HS-5 (cell line): ENCODE results near the gene SGTA.
"Not testable (repeated sequence)": the region's sequence is repeated elsewhere in the genome, so short reads cannot be mapped to it uniquely, and the experiment has no call there.

Source experiments
- DNase-seq: peaks from one replicate; pipeline ENCODE4 v3.0.0-alpha.2; 2012; ENCODE audit warnings: low read depth

Gene SGTA

DNA sequence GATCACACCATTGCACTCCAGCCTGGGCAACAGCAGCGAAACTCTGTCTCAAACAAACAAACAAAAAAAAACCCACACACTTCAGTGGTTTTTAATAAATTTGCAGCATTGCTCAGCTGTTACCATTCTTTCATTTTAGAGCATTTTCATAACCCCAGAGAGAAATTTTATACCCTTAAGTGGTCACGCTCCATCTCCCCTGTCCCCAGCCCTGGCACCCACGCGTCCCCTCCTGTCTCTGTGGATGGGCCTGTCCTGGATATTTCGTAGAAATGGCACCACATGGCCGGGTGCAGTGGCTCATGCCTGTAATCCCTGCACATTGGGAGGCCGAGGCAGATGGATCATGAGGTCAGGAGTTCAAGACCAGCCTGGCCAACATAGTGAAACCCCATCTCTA lies 10.1 kb upstream of the SGTA start:
- DNase-seq, result no peak

- DNase-seq, result not testable (repeated sequence)
Measured at GRCh38 chr19:2792666-2793065, 9.6 kb upstream of the SGTA start.

DNA sequence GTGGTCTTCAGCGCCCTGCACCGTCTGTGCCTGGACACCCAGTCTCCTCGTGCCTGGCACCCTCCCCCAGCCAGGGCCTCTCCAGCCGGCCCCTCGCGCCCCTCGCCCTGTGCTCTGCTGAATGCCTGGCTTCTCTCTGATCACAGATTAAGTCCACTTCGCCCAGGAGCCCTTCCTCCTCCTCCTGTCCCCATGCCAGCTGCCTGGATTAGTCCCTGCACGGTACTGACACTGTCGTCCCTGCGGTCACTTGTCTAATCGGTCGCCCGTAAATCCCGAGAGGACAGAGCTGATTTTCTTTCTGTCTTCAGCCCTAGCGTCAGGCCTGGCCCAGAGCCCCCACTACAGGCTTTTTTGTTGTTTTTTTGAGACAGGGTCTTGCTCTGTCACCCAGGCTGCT lies 8.8 kb upstream of the SGTA start:
- DNase-seq, result no peak

GRCh38 chr19:2791440-2791839 lies 8.4 kb upstream of the SGTA start:
- no peak for DNase-seq

DNA sequence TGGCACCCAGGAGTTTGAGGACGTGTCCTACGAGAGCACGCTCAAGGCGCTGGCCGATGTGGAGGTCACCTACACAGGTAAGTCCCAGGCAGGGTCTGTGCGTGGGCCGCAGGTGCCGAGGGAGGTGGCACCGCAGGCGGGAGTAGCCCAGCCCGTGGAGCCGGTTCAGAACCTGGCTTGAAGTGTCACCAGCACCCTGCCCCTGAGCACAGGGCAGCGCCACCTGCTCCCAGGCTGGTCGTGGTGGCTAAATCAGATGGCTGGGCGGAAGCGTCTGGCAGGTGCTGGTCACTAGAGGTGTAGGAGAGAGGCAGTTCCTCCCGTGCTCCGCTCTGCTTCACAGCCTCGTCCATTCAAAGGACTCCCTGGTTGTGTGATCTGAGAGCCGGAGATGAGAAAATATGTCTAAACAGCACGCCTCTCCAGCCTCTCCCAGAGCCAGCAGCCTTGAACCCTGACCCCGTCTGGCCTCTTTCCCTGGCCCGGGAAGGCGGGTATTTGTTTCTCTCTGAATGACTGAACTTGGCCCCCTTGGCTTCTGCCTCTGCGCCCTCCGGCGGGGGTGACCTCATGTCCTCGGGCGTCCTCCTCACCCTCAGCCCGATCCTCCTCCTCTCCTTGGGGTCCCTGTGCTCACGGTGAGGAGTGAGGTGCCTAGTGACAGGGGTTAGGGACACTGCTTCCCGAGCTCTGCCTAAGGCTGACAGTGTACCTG lies 7.6 kb upstream of the SGTA start:
- no peak for DNase-seq

- no peak for DNase-seq
Measured at GRCh38 chr19:2790194-2790556, 7.1 kb upstream of the SGTA start.

DNA sequence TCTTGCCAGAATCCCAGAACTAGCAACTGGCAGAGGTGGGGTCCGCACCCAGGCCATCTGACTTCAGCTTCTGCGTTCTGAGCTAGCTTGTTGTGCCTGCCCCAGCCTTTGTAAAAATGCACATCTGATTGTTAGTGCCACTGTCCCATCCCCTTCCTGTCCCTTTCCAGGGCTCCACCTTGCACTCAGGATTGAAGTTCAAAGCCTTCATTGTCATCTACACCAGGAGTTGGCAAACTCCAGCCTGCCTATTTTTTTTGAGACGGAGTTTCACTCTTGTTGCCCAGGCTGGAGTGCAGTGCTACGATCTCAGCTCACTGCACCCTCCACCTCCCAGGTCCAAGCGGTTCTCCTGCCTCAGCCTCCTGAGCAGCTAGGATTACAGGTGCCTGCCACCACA lies 5.2 kb upstream of the SGTA start:
- DNase-seq, result no peak

DNA sequence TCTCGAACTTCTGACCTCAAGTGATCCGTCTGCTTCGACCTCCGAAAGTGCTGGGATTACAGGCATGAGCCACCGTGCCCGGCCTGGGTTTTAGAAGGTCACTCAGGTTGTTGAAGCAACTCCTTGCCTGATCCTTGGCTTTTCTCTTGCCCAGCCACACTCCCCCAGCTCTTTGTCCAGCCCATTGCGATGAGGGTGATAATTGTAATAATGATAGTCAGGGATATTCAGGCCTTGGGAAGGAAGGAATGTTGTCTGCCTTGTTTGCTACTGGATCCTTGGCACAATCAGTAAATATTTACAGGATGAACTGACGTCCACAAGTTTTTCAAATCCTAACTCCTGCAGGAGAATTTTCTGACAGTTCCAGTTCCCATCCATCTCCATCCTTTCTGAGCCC lies 4.0 kb upstream of the SGTA start:
- no peak for DNase-seq

GRCh38 chr19:2785244-2785997 lies 2.3 kb upstream of the SGTA start, which contains the start of gene THOP1:
Gene THOP1, plus strand, starts transcription at chr19:2785503. Its CDS starts 160 bp downstream, at chr19:2785663.
- DNase-seq, result peak; percentile 92

DNA sequence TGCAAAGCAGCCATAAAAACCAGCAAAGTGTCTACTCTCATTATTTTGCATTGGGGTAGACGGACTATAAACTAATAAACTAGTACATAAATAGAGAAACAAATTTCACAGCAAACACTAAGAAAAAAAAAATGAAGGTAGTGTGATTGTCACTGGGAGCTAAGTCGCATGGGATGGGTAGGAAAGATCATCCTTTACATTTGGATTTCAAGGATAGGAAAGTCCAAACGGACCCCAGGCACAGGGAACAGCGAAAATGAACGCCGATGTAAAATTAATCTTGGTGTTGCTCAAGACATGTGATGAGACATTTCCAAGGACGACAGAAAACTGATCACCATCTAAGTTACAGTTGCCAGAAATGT lies 690 bp upstream of the SGTA start:
- DNase-seq, result no peak

DNA sequence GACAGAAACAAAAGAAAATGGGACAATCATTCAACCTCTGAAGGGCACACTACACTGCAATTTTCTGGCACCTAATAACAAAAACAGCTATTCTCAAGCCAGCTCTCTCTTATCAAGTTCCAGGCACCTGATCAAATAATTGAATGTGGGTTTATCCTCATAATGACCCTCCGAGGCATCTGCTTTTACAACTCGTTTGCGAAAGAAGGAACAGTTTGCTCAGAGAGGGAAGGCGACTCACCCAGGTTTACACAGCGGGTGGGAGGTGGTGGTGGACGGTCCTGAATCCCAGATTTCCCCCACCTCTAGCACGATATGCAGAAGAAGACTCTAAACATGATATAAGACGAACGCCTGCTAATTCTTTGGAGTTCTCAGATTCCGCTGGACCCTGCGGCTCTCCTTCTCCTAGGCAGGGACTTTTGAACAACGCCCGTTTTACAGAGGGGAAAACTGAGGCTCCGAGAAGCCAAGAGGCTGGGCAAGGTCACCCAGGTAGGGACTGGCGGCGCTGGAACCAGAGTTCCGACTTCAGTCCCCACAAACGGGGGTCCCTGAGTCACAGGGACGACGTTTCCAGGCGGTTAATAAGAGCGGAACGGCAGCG lies 641 bp downstream of the SGTA start:
- no peak for DNase-seq

GRCh38 chr19:2780284-2780683 lies 2.8 kb downstream of the SGTA start:
- no peak for DNase-seq

DNA sequence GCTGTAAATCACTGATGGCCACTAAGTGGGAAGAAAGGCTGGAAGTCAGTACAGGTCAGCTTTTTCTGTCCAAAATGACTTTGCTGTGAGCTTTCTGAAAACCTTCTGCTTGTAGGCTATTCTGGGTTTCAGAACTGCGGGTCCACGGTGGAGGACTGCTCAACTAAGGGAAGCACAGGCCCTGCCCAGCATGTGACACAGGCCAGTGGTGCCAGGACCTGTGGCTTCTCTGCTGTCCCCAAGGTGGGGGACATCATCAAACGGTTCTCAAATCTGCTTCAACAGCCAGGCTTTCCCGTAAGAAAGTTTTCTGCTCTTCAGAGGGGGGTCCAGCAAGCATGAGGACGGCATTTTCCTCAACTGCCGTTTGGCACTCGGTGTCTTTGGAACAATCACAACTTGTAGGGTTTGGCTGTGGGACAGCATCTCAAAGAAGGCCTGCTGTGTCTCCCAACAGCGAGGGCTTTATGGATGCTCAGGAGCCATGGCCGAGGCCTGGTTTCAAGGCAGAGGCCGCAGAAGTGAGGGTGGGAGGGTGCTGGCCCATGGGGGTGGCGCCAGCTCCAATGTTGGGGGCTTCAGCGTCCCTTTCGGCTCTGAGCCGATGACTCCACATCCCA lies 3.8 kb downstream of the SGTA start:
- no peak for DNase-seq

GRCh38 chr19:2777952-2778683 lies 5.0 kb downstream of the SGTA start:
- no peak for DNase-seq

GRCh38 chr19:2775556-2776430 lies 7.3 kb downstream of the SGTA start:
- no peak for DNase-seq

DNA sequence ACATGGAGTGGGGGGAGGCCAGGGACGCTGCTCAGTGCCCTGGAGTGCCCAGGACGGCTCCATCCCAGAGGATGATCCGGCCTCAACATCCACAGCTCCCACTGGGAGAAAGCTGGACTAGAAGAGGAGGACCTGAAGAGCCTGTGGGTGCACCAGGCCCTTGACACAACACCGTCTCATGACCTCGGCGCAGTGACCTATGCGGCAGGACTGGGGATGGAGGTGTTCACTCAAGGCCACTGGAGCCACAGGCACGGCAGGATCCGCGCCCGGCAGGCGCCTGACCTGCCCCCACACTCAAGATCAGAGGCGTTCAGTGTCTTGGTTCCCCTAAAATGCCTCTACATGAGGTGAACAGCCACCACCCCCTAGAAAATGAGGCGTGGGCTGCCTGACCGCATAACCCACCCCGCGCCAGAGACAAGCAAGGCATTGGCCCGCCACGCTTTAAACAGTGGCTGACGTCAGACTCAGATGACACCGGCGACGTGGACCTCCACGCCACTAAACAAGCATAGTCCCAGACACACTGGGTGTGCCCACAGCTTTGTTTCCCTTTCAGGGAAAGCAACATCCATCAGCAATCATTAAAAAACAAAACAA lies 8.0 kb downstream of the SGTA start:
- no peak for DNase-seq

DNA sequence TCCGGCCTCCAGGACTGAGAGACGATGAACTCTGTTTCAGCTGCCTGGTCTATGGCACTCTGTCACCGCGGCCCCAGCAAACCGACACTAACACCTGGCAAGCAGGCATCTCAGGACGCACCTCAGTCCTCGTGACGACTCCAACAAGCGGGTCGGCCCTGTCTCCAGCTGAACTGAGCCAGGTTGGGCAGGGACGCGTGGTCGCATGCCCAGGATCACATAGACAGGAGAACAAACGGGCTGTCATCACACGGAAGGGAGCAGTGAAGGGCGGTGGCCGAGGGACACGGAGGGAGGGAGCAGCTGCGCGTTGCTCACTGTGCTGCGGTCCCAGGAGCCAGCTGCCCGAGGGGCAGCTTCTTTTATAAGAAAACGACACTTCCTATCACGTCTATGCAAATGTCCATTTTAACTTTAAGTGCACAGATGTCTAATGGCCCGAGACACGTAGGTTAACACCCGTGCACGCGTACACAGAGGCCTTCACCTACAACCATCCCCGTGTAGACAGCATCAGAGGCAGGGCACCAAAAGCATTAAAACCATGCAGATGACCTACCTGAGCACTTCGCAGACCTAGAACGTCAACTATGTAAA lies 8.9 kb downstream of the SGTA start:
- no peak for DNase-seq

DNA sequence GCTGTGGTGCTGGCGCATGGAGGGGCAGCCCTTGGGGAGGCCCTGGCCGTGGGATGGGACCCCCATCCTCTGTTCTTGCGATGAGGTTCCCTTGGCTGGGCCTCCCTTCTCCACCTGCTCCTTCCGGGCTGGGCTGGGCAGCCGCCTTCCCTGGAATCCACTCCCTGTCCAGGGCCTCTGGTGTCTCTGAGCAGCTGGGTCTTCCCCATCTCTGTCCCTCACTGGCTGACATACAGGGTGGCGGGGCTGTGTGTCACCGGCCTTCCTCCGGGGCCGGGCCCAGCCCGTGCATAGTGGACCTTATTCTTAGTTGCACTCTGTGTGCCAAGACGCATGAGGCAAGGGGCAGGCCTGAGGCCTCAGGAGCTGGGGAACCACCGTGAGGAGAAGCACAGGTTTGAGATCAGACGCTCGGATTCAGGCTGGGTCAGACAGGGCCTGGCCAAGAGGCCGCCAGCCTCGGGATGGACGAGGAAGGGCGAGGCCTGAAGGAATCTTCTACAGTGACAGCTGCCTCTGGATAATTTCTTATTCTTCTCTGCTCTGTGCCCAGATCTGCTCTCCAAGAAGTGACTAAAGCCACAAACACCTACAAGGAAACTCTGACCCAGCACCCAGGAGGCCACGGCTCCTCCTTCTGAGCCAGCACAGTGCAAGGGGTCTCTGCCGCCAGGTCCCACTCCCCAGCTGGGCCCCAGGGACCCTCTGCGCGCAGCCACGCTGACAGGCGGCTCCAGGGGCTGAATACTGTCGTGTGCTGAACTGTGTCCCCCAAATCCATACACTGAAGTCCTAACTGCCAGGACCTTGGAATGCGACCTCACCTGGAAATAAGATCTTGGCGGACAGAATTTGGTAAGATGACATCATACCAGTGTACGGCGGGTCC lies 11.0 kb downstream of the SGTA start:
- no peak for DNase-seq
